A549 treated with CpdA at 1 μM for 4 hours (cell line): ENCODE results near the gene SAA2. TPM values are rescaled to one million over a fixed set of nuclear protein-coding genes. Genes with fewer than 3 reads are reported as not detected.

Experiments used
- total RNA-seq: library from RNA; stranded (reverse); fragments of 200-300 nt; extraction: Qiagen RNA extraction; gene quantifications from 5 replicates; pipeline ENCODE4 v1.2.3, GENCODE V29; 2022; ENCODE audit warnings: low read depth

SAA2 gene
- 0.07 TPM in 1 of 5 replicates, not detected in the others for total RNA-seq

GRCh38 chr11:18248561-18248960 lies at the start of gene SAA2:
TSS of gene SAA2 (minus strand) at chr11:18248668. CDS start at chr11:18248011, 657 bp downstream.

GRCh38 chr11:18265949-18266348 lies 17.5 kb upstream of the SAA2 start, which contains the start of gene SAA1:
TSS of gene SAA1 (plus strand) at chr11:18266264. CDS start at chr11:18266888, 624 bp downstream.

GRCh38 chr11:18236664-18237356 lies 11.7 kb downstream of the SAA2 start, which contains the start of gene SAA4:
TSS of gene SAA4 (minus strand) at chr11:18236802. CDS start at chr11:18235926, 876 bp downstream.

Other genes starting within 250 kb of the SAA2 start
- gene SERGEF, start 235.6 kb downstream of the SAA2 start, total RNA-seq, result 15.9 to 20.7 TPM (median 18.1 TPM) in 5 replicates
- gene TPH1, start 202.4 kb downstream of the SAA2 start, total RNA-seq, result 0.02 to 0.10 TPM (median 0.08 TPM) in 4 of 5 replicates, not detected in the other
- 37.1 to 42.3 TPM (median 38.6 TPM) in 5 replicates for gene SAAL1, start 142.6 kb downstream of the SAA2 start, total RNA-seq
- gene MRGPRX3, start 116.1 kb downstream of the SAA2 start, total RNA-seq, result 0.41 TPM in 1 of 5 replicates, not detected in the others
- not detected in 5 replicates for gene MRGPRX4, start 75.8 kb downstream of the SAA2 start, total RNA-seq
- gene SAA4, start 11.9 kb downstream of the SAA2 start, total RNA-seq, result not detected in 5 replicates
- gene SAA1, start 17.6 kb upstream of the SAA2 start, total RNA-seq, result 0.30 to 0.59 TPM (median 0.39 TPM) in 3 of 5 replicates, not detected in the others
- 12.9 to 14.3 TPM (median 13.1 TPM) in 5 replicates for gene HPS5, start 73.5 kb upstream of the SAA2 start, total RNA-seq
- gene GTF2H1, start 73.9 kb upstream of the SAA2 start, total RNA-seq, result 33.1 to 39.9 TPM (median 36.8 TPM) in 5 replicates
- 2,235 to 3,232 TPM (median 2,437 TPM) in 5 replicates for gene LDHA, start 145.9 kb upstream of the SAA2 start, total RNA-seq
- gene LDHC, start 163.7 kb upstream of the SAA2 start, total RNA-seq, result 0.06 to 0.28 TPM (median 0.28 TPM) in 3 of 5 replicates, not detected in the others
- gene LDHAL6A, start 207.2 kb upstream of the SAA2 start, total RNA-seq, result not detected in 5 replicates